Measurements from ENCODE around the gene EYS.

The EYS gene

DNA sequence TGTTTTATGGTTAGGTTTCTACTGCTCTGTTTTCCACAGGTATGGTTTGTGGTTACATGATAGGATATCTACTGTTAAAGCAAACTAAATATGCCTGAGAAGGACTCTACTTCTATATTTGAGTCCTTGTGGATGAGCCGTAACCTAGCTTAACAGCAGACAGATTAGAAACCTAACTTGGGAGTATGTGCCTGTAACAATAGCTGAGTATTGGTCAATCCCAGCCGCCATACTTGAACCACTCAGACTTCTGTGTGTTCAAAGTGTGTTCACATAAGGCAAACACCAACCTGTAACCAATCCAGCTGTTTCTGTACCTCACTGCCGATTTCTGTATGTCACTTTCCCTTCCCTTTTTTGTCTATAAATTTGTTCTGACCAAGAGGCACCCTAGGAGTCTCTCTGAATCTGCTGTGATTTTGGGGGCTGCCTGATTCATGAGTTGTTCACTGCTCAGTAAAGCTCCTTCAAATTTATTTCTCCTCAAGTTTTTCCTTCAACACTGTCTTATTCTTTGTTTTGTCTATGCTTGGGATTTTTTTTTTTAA lies 2034.4 kb downstream of the EYS start:
- DNase-seq (ENCODE audit: low spot score): no peak

DNA sequence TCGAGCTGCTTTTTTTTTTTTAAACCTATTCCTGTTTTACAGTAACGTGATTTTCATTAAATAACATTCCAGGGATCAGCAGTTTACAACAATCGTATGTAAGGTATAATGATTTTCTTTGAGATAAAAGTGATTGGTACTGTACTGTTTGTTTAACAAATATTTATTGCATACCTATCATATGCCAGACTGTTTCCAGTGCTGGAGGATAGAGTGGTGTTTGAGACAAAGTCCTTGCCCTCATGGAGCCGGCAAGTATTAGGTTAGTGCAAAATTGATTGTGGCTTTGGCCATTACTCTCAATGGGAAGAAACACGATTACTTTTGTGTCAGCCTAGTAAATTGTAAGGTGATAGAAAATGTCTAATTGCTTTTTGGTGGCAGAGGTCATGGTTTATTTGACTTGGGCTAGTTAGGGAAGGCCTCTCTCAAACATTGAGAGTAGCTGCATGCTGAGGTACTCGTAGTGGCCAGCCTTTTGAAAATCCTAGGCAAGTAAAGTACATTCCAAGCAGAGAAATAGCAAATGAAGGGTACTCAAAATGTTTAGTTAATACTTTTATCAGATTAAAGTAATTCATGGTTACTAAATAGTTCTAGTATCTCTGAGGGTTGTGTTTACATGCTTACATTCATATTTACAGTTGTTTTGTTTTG lies 2035.8 kb downstream of the EYS start:
- DNase-seq (ENCODE audit: low spot score): no peak

Measured in COLO829 (cell line).